HCT116 (cell line): ENCODE measurements around the gene ZFX. TPM values are rescaled to one million over a fixed set of nuclear protein-coding genes. Genes with fewer than 3 reads are reported as not detected.
A peak's percentile ranks its signal among the peaks of the same experiment; 100 is the strongest.

Experiments used
- ATAC-seq: fragments of 200-7000 bp; cut with Tn5 transposase; 2 replicates; pipeline ENCODE4 v1.9.1; 2020; ENCODE audit warnings: mild to moderate bottlenecking, moderate library complexity
- BruUV-seq: library from RNA; stranded (reverse); fragments of 400-500 nt; replicated peaks from 2 replicates; lab custom pipeline; 2021; lab: Mats Ljungman, UMichigan
- CTCF ChIA-PET: fragments of 300-600 bp; sonication (Branson Sonifier 250); formaldehyde crosslinking; loops from one replicate; lab custom pipeline; 2021; ENCODE audit warnings: antibody characterized with exemption; lab: Charles Lee
- POLR2A ChIA-PET: fragments of 300-600, 350-600 bp; sonication (Branson Sonifier 250); formaldehyde crosslinking; loops from one replicate; lab custom pipeline; 2021; ENCODE audit warnings: antibody characterized with exemption; lab: Charles Lee
- RAD21 ChIA-PET, 2 experiments: fragments of 300-600 bp; sonication (Branson Sonifier 250); formaldehyde crosslinking; loops; one replicate each; lab custom pipeline; 2023; ENCODE audit warnings: low total read pairs in 2 of 2; ENCODE audit not compliant: uncharacterized antibody in 2 of 2, unreplicated experiment in 2 of 2, low non-redundant PET in 1 of 2; lab: Charles Lee
- DNase-seq: peaks from one replicate; pipeline ENCODE4 v3.0.0-alpha.2; 2010; ENCODE audit warnings: low read depth, low spot score
- H2AFZ ChIP-seq: fragments of 200-600 bp; shearing (Covaris generic), sonication (generic); 2 replicates; pipeline ENCODE4 v1.6.1; 2017; ENCODE audit warnings: low read depth, mixed run types, mixed read lengths, antibody characterized with exemption, low read length; ENCODE audit not compliant: poor library complexity, severe bottlenecking
- H3K27ac ChIP-seq: 2 replicates; pipeline ENCODE4 v1.5.1; 2012; ENCODE audit warnings: low read depth, low read length
- H3K27me3 ChIP-seq: fragments of 200-600 bp; sonication (generic); 2 replicates; pipeline ENCODE4 v1.6.1; 2016; ENCODE audit warnings: mixed run types, low read length, mixed read lengths; ENCODE audit not compliant: insufficient read depth
- H3K36me3 ChIP-seq, 2 experiments: fragments of 200-500 bp in 1 of 2; fragments of 200-600 bp in 1 of 2; sonication (Bioruptor generic) in 1 of 2; sonication (generic) in 1 of 2; 2 replicates each; pipeline versions ENCODE4 v1.5.1 to v1.6.1; 2014 to 2016; ENCODE audit warnings: low read length in 2 of 2, inconsistent platforms in 1 of 2, mixed read lengths in 1 of 2, mixed run types in 1 of 2; ENCODE audit not compliant: insufficient read depth in 2 of 2, control insufficient read depth in 1 of 2
- H3K4me1 ChIP-seq, 2 experiments: fragments of 200-600 bp in 1 of 2; sonication (generic) in 1 of 2; 2 replicates each; pipeline versions ENCODE4 v1.5.1 to v1.6.1; 2012 to 2017; ENCODE audit warnings: low read length in 2 of 2, inconsistent platforms in 1 of 2, mild to moderate bottlenecking in 1 of 2, mixed read lengths in 1 of 2, mixed run types in 1 of 2, moderate library complexity in 1 of 2; ENCODE audit not compliant: insufficient read depth in 2 of 2, control insufficient read depth in 1 of 2
- H3K4me2 ChIP-seq: fragments of 200-600 bp; sonication (generic); 2 replicates; pipeline ENCODE4 v1.6.1; 2017; ENCODE audit warnings: mixed run types, low read length, mixed read lengths
- H3K4me3 ChIP-seq, 2 experiments: fragments of 200-600 bp in 1 of 2; sonication (generic) in 1 of 2; replicated peaks in 1 of 2; 2 replicates each; pipeline ENCODE4 v1.5.1; 2011 to 2016; ENCODE audit warnings: low read length in 2 of 2, control low read depth in 1 of 2, low read depth in 1 of 2, mild to moderate bottlenecking in 1 of 2, mixed read lengths in 1 of 2, mixed run types in 1 of 2
- H3K79me2 ChIP-seq: fragments of 200-600 bp; sonication (generic); 2 replicates; pipeline ENCODE4 v1.6.1; 2017; ENCODE audit warnings: mild to moderate bottlenecking, mixed run types, low read length, moderate library complexity, mixed read lengths; ENCODE audit not compliant: insufficient read depth
- H3K9ac ChIP-seq: fragments of 200-600 bp; sonication (generic); 2 replicates; pipeline ENCODE4 v1.6.1; 2016; ENCODE audit warnings: low read length, mixed read lengths
- H3K9me2 ChIP-seq: fragments of 200-600 bp; sonication (generic), shearing (Covaris generic); 2 replicates; pipeline ENCODE4 v1.6.1; 2017; ENCODE audit warnings: mixed run types, mild to moderate bottlenecking, moderate library complexity; ENCODE audit not compliant: insufficient read depth
- H3K9me3 ChIP-seq, 2 experiments: fragments of 200-500 bp in 1 of 2; fragments of 200-600 bp in 1 of 2; sonication (Bioruptor generic) in 1 of 2; sonication (generic) in 1 of 2; 2 replicates each; pipeline ENCODE4 v1.6.1; 2014 to 2017; ENCODE audit warnings: low read length in 2 of 2, mixed read lengths in 2 of 2, inconsistent platforms in 1 of 2, low read depth in 1 of 2, mild to moderate bottlenecking in 1 of 2, mixed run types in 1 of 2, moderate library complexity in 1 of 2; ENCODE audit not compliant: control insufficient read depth in 1 of 2, insufficient read depth in 1 of 2
- H4K20me1 ChIP-seq: fragments of 200-600 bp; sonication (generic), shearing (Covaris generic); 2 replicates; pipeline ENCODE4 v1.6.1; 2017; ENCODE audit warnings: mixed run types, mild to moderate bottlenecking, moderate library complexity; ENCODE audit not compliant: insufficient read depth
- intact Hi-C: fragments of 100-400 bp; cut with micrococcal nuclease; formaldehyde crosslinking; loops from 2 replicates; pipeline ENCODE4 v1.10.0; 2022
- total RNA-seq: library from RNA; stranded (reverse); gene quantifications from one replicate; pipeline ENCODE4 v1.2.1, GENCODE V29; 2021; ENCODE audit not compliant: unreplicated experiment
- TF ChIP-seq, protein P1 (sequence below): IDR thresholded peaks from 2 replicates; pipeline ENCODE4 v1.6.1; 2011; ENCODE audit warnings: mild to moderate bottlenecking, low read length, moderate library complexity; ENCODE audit not compliant: insufficient replicate concordance; ENCODE audit errors: extremely low read depth
- TF ChIP-seq, protein P2 (sequence below), 3 experiments: fragments of 200-600 bp in 1 of 3; sonication (generic) in 1 of 3; IDR thresholded peaks in 2 of 3; conservative IDR thresholded peaks in 1 of 3; 2 replicates each; pipeline ENCODE4 v1.5.1; 2012 to 2017; ENCODE audit warnings: low read depth in 2 of 3, low read length in 2 of 3, antibody characterized with exemption in 1 of 3, borderline replicate concordance in 1 of 3, control low read depth in 1 of 3, mild to moderate bottlenecking in 1 of 3, mixed read lengths in 1 of 3, mixed run types in 1 of 3, moderate library complexity in 1 of 3; ENCODE audit not compliant: insufficient read depth in 1 of 3

Gene ZFX
- total RNA-seq, 1 experiment from 2014 or later, result 28.1 TPM

DNA sequence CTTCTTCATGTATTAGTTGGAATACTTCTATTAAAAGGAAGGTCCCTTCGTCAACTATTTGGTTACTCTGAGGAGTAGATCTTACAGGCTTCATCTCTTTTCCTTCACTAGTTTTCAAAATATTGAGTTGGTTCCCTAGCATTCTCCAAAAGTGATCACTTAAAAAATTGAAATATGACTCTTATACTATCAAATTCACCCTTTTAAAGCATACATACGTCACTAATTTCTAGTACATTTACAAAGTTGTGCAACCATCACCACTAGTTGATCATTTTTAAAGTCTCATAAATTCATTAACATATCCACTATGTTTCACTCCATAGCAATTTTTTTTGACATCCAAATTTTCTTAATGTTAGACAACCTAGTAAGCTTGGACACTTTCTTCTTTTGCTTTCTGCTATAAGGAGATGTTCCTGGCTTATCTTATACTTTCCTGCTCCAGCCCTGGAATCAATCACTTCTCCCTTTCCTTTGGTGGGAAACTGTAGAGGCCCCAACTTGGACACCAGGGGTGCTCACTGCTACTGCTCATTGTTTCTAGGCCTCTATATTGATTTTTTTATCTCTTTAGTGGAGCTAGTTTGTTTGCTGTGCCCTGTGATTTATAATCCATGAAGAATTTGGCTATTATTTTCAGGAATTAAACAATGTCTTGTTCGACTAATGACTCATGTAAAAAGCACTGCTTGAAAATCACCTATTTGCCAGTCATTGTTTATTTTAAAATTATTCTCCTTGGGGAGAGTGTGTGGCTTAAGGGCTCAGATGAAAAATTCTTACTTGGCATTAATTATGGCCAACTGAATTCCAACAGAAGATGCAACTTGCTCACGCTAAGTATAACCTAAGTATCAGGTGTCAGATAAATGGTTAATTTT is 4.0 kb upstream of the ZFX start:
- CTCF ChIA-PET, result no interaction called here
- intact Hi-C loops, result loop anchor here (5.0 kb wide), 1 partner anchor 53 kb away; no protein-coding TSS in a partner anchor

More for the DNA sequence above, 4.0 kb upstream of the ZFX start:
- H3K4me1 ChIP-seq, result peaks cover 28 to 36% of the 10 kb centered on the region in 2 experiments
- H3K79me2 ChIP-seq, result peaks cover 6% of the 10 kb centered on the region
- ChIA-PET POLR2A (no interaction called here), RAD21 (no interaction called here)
- BruUV-seq, result no TSS peak
- TF ChIP-seq, protein P1, sequence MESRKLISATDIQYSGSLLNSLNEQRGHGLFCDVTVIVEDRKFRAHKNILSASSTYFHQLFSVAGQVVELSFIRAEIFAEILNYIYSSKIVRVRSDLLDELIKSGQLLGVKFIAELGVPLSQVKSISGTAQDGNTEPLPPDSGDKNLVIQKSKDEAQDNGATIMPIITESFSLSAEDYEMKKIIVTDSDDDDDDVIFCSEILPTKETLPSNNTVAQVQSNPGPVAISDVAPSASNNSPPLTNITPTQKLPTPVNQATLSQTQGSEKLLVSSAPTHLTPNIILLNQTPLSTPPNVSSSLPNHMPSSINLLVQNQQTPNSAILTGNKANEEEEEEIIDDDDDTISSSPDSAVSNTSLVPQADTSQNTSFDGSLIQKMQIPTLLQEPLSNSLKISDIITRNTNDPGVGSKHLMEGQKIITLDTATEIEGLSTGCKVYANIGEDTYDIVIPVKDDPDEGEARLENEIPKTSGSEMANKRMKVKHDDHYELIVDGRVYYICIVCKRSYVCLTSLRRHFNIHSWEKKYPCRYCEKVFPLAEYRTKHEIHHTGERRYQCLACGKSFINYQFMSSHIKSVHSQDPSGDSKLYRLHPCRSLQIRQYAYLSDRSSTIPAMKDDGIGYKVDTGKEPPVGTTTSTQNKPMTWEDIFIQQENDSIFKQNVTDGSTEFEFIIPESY, result no peak
- TF ChIP-seq, protein P2, sequence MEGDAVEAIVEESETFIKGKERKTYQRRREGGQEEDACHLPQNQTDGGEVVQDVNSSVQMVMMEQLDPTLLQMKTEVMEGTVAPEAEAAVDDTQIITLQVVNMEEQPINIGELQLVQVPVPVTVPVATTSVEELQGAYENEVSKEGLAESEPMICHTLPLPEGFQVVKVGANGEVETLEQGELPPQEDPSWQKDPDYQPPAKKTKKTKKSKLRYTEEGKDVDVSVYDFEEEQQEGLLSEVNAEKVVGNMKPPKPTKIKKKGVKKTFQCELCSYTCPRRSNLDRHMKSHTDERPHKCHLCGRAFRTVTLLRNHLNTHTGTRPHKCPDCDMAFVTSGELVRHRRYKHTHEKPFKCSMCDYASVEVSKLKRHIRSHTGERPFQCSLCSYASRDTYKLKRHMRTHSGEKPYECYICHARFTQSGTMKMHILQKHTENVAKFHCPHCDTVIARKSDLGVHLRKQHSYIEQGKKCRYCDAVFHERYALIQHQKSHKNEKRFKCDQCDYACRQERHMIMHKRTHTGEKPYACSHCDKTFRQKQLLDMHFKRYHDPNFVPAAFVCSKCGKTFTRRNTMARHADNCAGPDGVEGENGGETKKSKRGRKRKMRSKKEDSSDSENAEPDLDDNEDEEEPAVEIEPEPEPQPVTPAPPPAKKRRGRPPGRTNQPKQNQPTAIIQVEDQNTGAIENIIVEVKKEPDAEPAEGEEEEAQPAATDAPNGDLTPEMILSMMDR (IDR thresholded peaks at IDR 0.05 in 2 of 3, conservative IDR thresholded peaks at IDR 0.05 in 1 of 3; ENCODE audit: borderline replicate concordance in 1 of 3, insufficient read depth in 1 of 3, low read depth in 2 of 3, low read length in 2 of 3), result peak in 1 of 3 experiments; percentile 18; a peak in 1 of 6 replicates
- DNase-seq, result no peak
- H3K27ac ChIP-seq, result peak overlapping the region; percentile 98
- H3K9me3 ChIP-seq, result no peaks in the 10 kb centered on the region
- H3K27me3 ChIP-seq, result no peaks in the 10 kb centered on the region
- peak overlapping the region; percentile 82 for H2AFZ ChIP-seq
- no peaks in the 10 kb centered on the region for H3K36me3 ChIP-seq
- peak overlapping the region; percentile 47 for H3K9ac ChIP-seq
- no peak; the same call in 1 of the 2 replicates for ATAC-seq
- H4K20me1 ChIP-seq, result no peaks in the 10 kb centered on the region
- no peaks in the 10 kb centered on the region for H3K9me2 ChIP-seq
- H3K4me3 ChIP-seq, result peak overlapping the region in 1 of 2 experiments; percentile 27; a peak in 1 of 4 replicates
- peak overlapping the region; percentile 66 for H3K4me2 ChIP-seq
